Endothelial cell of umbilical vein (primary cell): Measurements from ENCODE around the gene SPAG17. TPM values are rescaled to one million over a fixed set of nuclear protein-coding genes. Genes with fewer than 3 reads are reported as not detected.

Source experiments
- BruUV-seq: library from RNA; stranded (reverse); fragments of 400-500 nt; replicated peaks from 2 replicates; lab custom pipeline; 2021; lab: Mats Ljungman, UMichigan
- CTCF ChIA-PET: fragments of 300-600, 350-600 bp; sonication (Branson Sonifier 250); formaldehyde crosslinking; loops from one replicate; lab custom pipeline; 2021; ENCODE audit warnings: antibody characterized with exemption, inconsistent platforms; lab: Charles Lee
- POLR2A ChIA-PET: fragments of 300-600, 350-600 bp; sonication (Branson Sonifier 250); formaldehyde crosslinking; loops from one replicate; lab custom pipeline; 2021; ENCODE audit warnings: antibody characterized with exemption, inconsistent platforms; lab: Charles Lee
- DNase-seq: peaks from one replicate; pipeline ENCODE4 v3.0.0-alpha.2; 2011; ENCODE audit warnings: low read depth, low spot score
- FAIRE-seq: peaks from 2 replicates; lab custom pipeline; 2011; peaks lifted over from hg19 to GRCh38; lab: Jason Lieb, UNC
- H2AFZ ChIP-seq: 2 replicates; pipeline ENCODE4 v1.6.0; 2012; ENCODE audit warnings: low read depth, low read length, control low read depth, inconsistent platforms
- H3K27ac ChIP-seq: 2 replicates; pipeline ENCODE4 v1.5.1; 2011; ENCODE audit warnings: low read depth, mild to moderate bottlenecking, control low read depth, low read length, moderate library complexity; ENCODE audit not compliant: insufficient read depth
- H3K27me3 ChIP-seq, 2 experiments: 2 replicates each; pipeline versions ENCODE4 v1.6.0 to v1.6.1; 2011; ENCODE audit warnings: low read length in 2 of 2, mixed read lengths in 1 of 2; ENCODE audit not compliant: control insufficient read depth in 2 of 2, insufficient read depth in 2 of 2
- H3K36me3 ChIP-seq, 2 experiments: 2 replicates in 1 of 2; 3 replicates in 1 of 2; pipeline ENCODE4 v1.5.1; 2011; ENCODE audit warnings: low read length in 2 of 2, mild to moderate bottlenecking in 1 of 2, moderate library complexity in 1 of 2; ENCODE audit not compliant: control insufficient read depth in 2 of 2, insufficient read depth in 2 of 2; ENCODE audit errors: extremely low read depth in 1 of 2
- H3K4me1 ChIP-seq: 3 replicates; pipeline ENCODE4 v1.5.1; 2011; ENCODE audit warnings: mild to moderate bottlenecking, low read length; ENCODE audit not compliant: control insufficient read depth, insufficient read depth; ENCODE audit errors: extremely low read depth
- H3K4me2 ChIP-seq: 2 replicates; pipeline ENCODE4 v1.6.1; 2011; ENCODE audit warnings: low read length, control low read depth, mixed read lengths; ENCODE audit not compliant: insufficient read depth
- H3K4me3 ChIP-seq, 3 experiments: fragments of 200-600 bp in 1 of 3; sonication (generic), shearing (Covaris generic) in 1 of 3; replicated peaks in 1 of 3; 2 replicates each; pipeline ENCODE4 v1.5.1; 2011 to 2016; ENCODE audit warnings: control low read depth in 3 of 3, low read length in 3 of 3, mild to moderate bottlenecking in 2 of 3, inconsistent platforms in 1 of 3, low read depth in 1 of 3, moderate library complexity in 1 of 3; ENCODE audit not compliant: insufficient read depth in 1 of 3
- H3K79me2 ChIP-seq: 2 replicates; pipeline ENCODE4 v1.6.0; 2012; ENCODE audit warnings: low read length, inconsistent platforms; ENCODE audit not compliant: control insufficient read depth, insufficient read depth
- H3K9ac ChIP-seq: replicated peaks from 2 replicates; pipeline ENCODE3; 2011; ENCODE audit warnings: low read length, control low read depth; ENCODE audit not compliant: insufficient read depth; ENCODE audit errors: extremely low read depth
- H3K9me1 ChIP-seq: replicated peaks from 3 replicates; pipeline ENCODE4 v1.6.0; 2011; ENCODE audit warnings: mild to moderate bottlenecking, low read length; ENCODE audit not compliant: control insufficient read depth, insufficient read depth; ENCODE audit errors: extremely low read depth
- H3K9me3 ChIP-seq: replicated peaks from 2 replicates; pipeline ENCODE4 v1.5.1; 2012; ENCODE audit warnings: low read length, inconsistent platforms; ENCODE audit not compliant: control insufficient read depth, insufficient read depth
- H4K20me1 ChIP-seq: replicated peaks from 2 replicates; pipeline ENCODE3; 2011; ENCODE audit warnings: mild to moderate bottlenecking, low read length; ENCODE audit not compliant: control insufficient read depth, insufficient read depth; ENCODE audit errors: extremely low read depth
- EZH2 ChIP-seq: IDR thresholded peaks from 2 replicates; pipeline ENCODE4 v1.6.1; 2012; ENCODE audit warnings: borderline replicate concordance, low read depth, mild to moderate bottlenecking, moderate library complexity, low read length, inconsistent platforms; ENCODE audit not compliant: severe bottlenecking
- FOS ChIP-seq: IDR thresholded peaks from 2 replicates; pipeline ENCODE4 v1.6.1; 2011; ENCODE audit warnings: mild to moderate bottlenecking, low read length, moderate library complexity, borderline replicate concordance; ENCODE audit not compliant: insufficient read depth
- GATA2 ChIP-seq: IDR thresholded peaks from 2 replicates; pipeline ENCODE4 v1.7.0; 2011; ENCODE audit warnings: low read depth, mild to moderate bottlenecking, moderate library complexity, mixed read lengths, low read length; ENCODE audit not compliant: insufficient read length, insufficient read depth
- JUN ChIP-seq: IDR thresholded peaks from 2 replicates; pipeline ENCODE4 v1.6.1; 2011; ENCODE audit warnings: borderline replicate concordance, low read depth; ENCODE audit not compliant: insufficient read length, insufficient read depth
- MYC ChIP-seq: IDR thresholded peaks from one replicate; pipeline ENCODE4 v1.6.1; 2011; ENCODE audit warnings: mild to moderate bottlenecking, low read depth, low read length
- POLR2A ChIP-seq: IDR thresholded peaks from 2 replicates; pipeline ENCODE4 v1.6.1; 2012; ENCODE audit warnings: low read depth, mild to moderate bottlenecking, control low read depth, low read length
- POLR2AphosphoS5 ChIP-seq: IDR thresholded peaks from 2 replicates; pipeline ENCODE4 v1.6.1; 2012; ENCODE audit warnings: low read depth, mild to moderate bottlenecking, control low read depth, low read length, moderate library complexity; ENCODE audit not compliant: insufficient read depth
- dilution Hi-C: fragments of 300-500 bp; cut with MboI; formaldehyde crosslinking; loops from one replicate; pipeline ENCODE4 v1.15.0; 2019; ENCODE audit warnings: low sequenced_read_pairs; ENCODE audit not compliant: extremely low pct_ligation_motif_present
- intact Hi-C: fragments of 100-400 bp; cut with micrococcal nuclease; formaldehyde crosslinking; loops from one replicate; pipeline ENCODE4 v1.10.0; 2022
- polyA plus RNA-seq, 4 experiments: library from polyadenylated mRNA; depleted of rRNA in 3 of 4; stranded (reverse) in 3 of 4; unstranded in 1 of 4; fragments of >200 nt; gene quantifications; 2 replicates each; pipeline versions ENCODE4 v1.2.1 to v1.2.3, GENCODE V29; 2011 to 2012; ENCODE audit warnings: missing spikeins in 1 of 4
- total RNA-seq: library from RNA; stranded (reverse); gene quantifications from 2 replicates; pipeline ENCODE4 v1.2.3, GENCODE V29; 2021
- TF ChIP-seq, protein P1 (sequence below): IDR thresholded peaks from 2 replicates; pipeline ENCODE4 v1.6.1; 2011; ENCODE audit not compliant: insufficient read depth, insufficient read length

SPAG17 gene
- total and polyA plus RNA-seq, 2 donors (not counting 3 experiments of a cell fraction or from before 2014, with no cell fraction given), result not detected

DNA sequence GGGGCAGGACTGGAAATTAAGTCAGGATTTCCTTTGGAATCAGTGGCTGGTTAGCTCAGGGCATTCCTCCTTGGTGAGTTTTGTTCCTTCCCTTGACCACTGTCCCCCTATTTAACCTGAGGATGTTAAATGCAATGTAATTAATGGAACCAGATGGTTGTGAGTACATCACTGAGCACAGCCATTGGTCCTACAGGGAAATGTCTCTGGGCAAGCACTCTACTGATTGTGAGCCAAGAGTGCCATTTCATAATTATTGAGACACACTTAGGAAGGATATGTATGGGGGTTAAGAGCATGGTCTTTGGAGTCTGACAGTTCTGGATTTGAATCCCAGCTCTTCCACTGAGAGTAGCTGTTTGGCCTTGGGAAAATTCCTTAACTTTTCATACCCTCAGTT is 74.4 kb downstream of the SPAG17 start:
- H3K79me2 ChIP-seq, result no peaks in the 10 kb centered on the region
- no peak overlapping the region for H3K27ac ChIP-seq
- H3K9me3 ChIP-seq, result no peaks in the 10 kb centered on the region
- FAIRE-seq (no peak), DNase-seq (no peak)
- dilution Hi-C loops (no loop called here), intact Hi-C loops (no loop called here)
- no peak overlapping the region for H3K9ac ChIP-seq
- H3K4me2 ChIP-seq, result no peak overlapping the region
- no peaks in the 10 kb centered on the region for H3K9me1 ChIP-seq
- H3K27me3 ChIP-seq, result no peaks in the 10 kb centered on the region
- no peaks in the 10 kb centered on the region for H3K4me1 ChIP-seq
- no peaks in the 10 kb centered on the region for H4K20me1 ChIP-seq
- ChIA-PET CTCF (interaction anchor here (0.7 kb wide), 1 partner anchor 19 kb away, joined by 3 read pairs; no protein-coding TSS in a partner anchor), POLR2A (no interaction called here)
- no peak for TF ChIP-seq GATA2
- H3K36me3 ChIP-seq, result no peaks in the 10 kb centered on the region
- H2AFZ ChIP-seq, result no peak overlapping the region
- H3K4me3 ChIP-seq, result no peak overlapping the region
- BruUV-seq, result no TSS peak

DNA sequence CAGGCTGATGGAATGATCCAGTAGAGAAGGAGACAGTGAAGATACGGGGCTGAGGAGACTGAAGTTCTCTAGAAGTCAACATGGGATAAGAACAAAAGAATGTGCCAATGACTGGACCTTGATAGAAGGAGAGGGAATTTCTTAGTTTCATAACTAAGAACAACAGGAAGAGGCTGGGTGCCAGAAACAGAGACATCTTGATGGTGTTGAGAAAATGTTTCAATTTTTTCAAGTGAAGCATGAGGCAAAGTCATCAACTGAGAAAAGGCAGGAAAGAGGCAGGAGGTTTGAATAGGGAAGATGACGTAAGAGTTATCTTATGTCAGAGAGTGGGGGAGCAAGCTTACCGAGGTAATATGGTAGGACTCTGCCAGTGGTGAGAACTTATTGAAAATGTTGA is 80.1 kb downstream of the SPAG17 start:
- intact Hi-C loops, result no loop called here
- Histone ChIP-seq H3K9me1 (no peaks in the 10 kb centered on the region), H3K4me2 (no peak overlapping the region), H2AFZ (no peak overlapping the region), H3K27me3 (no peaks in the 10 kb centered on the region), H3K79me2 (no peaks in the 10 kb centered on the region), H3K4me3 (no peak overlapping the region), H3K9me3 (no peaks in the 10 kb centered on the region), H4K20me1 (no peaks in the 10 kb centered on the region), H3K9ac (no peak overlapping the region), H3K4me1 (no peaks in the 10 kb centered on the region), H3K36me3 (no peaks in the 10 kb centered on the region), H3K27ac (no peak overlapping the region)
- no peak for FAIRE-seq
- ChIA-PET POLR2A (no interaction called here), CTCF (no interaction called here)
- no TSS peak for BruUV-seq
- no peak for DNase-seq
- TF ChIP-seq GATA2 (no peak), MYC (no peak), POLR2AphosphoS5 (no peak), FOS (no peak), POLR2A (no peak), JUN (no peak), EZH2 (no peak)
- TF ChIP-seq, protein P1, sequence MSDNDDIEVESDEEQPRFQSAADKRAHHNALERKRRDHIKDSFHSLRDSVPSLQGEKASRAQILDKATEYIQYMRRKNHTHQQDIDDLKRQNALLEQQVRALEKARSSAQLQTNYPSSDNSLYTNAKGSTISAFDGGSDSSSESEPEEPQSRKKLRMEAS, result no peak
- dilution Hi-C loops, result no loop called here
